ENCODE data around the gene CMSS1. TPM values are rescaled to one million over a fixed set of nuclear protein-coding genes. Genes with fewer than 3 reads are reported as not detected.
A peak's percentile ranks its signal among the peaks of the same experiment; 100 is the strongest.

Gene CMSS1
- total and polyA plus RNA-seq, 12 donors, result 16.2 to 75.6 (median 33.0) TPM

GRCh38 chr3:100019719-100020118 lies 202.1 kb downstream of the CMSS1 start:
- no peaks in the 10 kb centered on the region for H3K27me3 ChIP-seq
- TF ChIP-seq CTCF (IDR thresholded peaks at IDR 0.05) (no peak), POLR2A (IDR thresholded peaks at IDR 0.05) (no peak)
- intact Hi-C loops (cut with DNase I), result loop anchor here in 1 of 2 donors (10.0 kb wide), 1 partner anchor 85 kb away; no protein-coding TSS in a partner anchor
- no peak overlapping the region for H3K27ac ChIP-seq
- 92 to 96% (median 93%) methylated on average over 1 of the region's 1 CpG for WGBS, 4 donors
- no peaks in the 10 kb centered on the region for H3K36me3 ChIP-seq (replicated peaks in 1 of 2)
- peaks cover 12 to 26% of the 10 kb centered on the region in 2 donors for H3K4me1 ChIP-seq (replicated peaks in 1 of 2)
- peaks cover 0 to 4% (median 0%) of the 10 kb centered on the region in 3 donors for H3K9me3 ChIP-seq (replicated peaks in 1 of 3)
- H3K4me3 ChIP-seq, result no peak overlapping the region
- no peak for DNase-seq

- Histone ChIP-seq H3K27ac (peak overlapping the region in 3 of 5 donors; percentile 58 to 76 (median 59)), H3K4me1 (replicated peaks in 1 of 2) (peaks cover 14 to 40% of the 10 kb centered on the region in 2 donors), H3K9me3 (replicated peaks in 1 of 3) (no peaks in the 10 kb centered on the region), H3K36me3 (replicated peaks in 1 of 2) (no peaks in the 10 kb centered on the region), H3K27me3 (no peaks in the 10 kb centered on the region), H3K4me3 (no peak overlapping the region)
- peak; percentile 52 to 83 (median 67) for DNase-seq
- TF ChIP-seq POLR2A (IDR thresholded peaks at IDR 0.05) (peak in 1 of 2 donors; percentile 16), CTCF (IDR thresholded peaks at IDR 0.05) (no peak)
- 58 to 86% (median 63%) methylated on average over 9 of the region's 9 CpGs for WGBS, 4 donors
- intact Hi-C loops (cut with DNase I), result no loop called here
Observed at GRCh38 chr3:100020876-100021644, 203.4 kb downstream of the CMSS1 start.

GRCh38 chr3:100022506-100022905 lies 204.8 kb downstream of the CMSS1 start:
- TF ChIP-seq CTCF (IDR thresholded peaks at IDR 0.05) (no peak), POLR2A (IDR thresholded peaks at IDR 0.05) (no peak)
- Histone ChIP-seq H3K27ac (no peak overlapping the region), H3K4me3 (no peak overlapping the region), H3K9me3 (replicated peaks in 1 of 3) (no peaks in the 10 kb centered on the region), H3K36me3 (replicated peaks in 1 of 2) (no peaks in the 10 kb centered on the region), H3K27me3 (no peaks in the 10 kb centered on the region), H3K4me1 (replicated peaks in 1 of 2) (peaks cover 14 to 44% of the 10 kb centered on the region in 2 donors)
- no peak for DNase-seq
- intact Hi-C loops (cut with DNase I), result no loop called here

GRCh38 chr3:100023150-100023549 lies 205.5 kb downstream of the CMSS1 start:
- no peaks in the 10 kb centered on the region for H3K9me3 ChIP-seq (replicated peaks in 1 of 3)
- peaks cover 14 to 44% of the 10 kb centered on the region in 2 donors for H3K4me1 ChIP-seq (replicated peaks in 1 of 2)
- H3K36me3 ChIP-seq (replicated peaks in 1 of 2), result no peaks in the 10 kb centered on the region
- H3K27me3 ChIP-seq, result no peaks in the 10 kb centered on the region
- DNase-seq, result no peak
- intact Hi-C loops (cut with DNase I), result no loop called here
- WGBS, 4 donors, result 81 to 96% (median 87%) methylated on average over 5 of the region's 5 CpGs
- TF ChIP-seq POLR2A (IDR thresholded peaks at IDR 0.05) (no peak), CTCF (IDR thresholded peaks at IDR 0.05) (no peak)
- no peak overlapping the region for H3K4me3 ChIP-seq
- no peak overlapping the region for H3K27ac ChIP-seq

Measured in adrenal gland (tissue), 12 donors.